ENCODE data around the gene NAALAD2. TPM values are rescaled to one million over a fixed set of nuclear protein-coding genes. Genes with fewer than 3 reads are reported as not detected.
"Not testable (repeated sequence)": the region's sequence is repeated elsewhere in the genome, so short reads cannot be mapped to it uniquely, and the experiment has no call there.

The NAALAD2 gene
- total RNA-seq, 1 donor from 2014 or later, result not detected

DNA sequence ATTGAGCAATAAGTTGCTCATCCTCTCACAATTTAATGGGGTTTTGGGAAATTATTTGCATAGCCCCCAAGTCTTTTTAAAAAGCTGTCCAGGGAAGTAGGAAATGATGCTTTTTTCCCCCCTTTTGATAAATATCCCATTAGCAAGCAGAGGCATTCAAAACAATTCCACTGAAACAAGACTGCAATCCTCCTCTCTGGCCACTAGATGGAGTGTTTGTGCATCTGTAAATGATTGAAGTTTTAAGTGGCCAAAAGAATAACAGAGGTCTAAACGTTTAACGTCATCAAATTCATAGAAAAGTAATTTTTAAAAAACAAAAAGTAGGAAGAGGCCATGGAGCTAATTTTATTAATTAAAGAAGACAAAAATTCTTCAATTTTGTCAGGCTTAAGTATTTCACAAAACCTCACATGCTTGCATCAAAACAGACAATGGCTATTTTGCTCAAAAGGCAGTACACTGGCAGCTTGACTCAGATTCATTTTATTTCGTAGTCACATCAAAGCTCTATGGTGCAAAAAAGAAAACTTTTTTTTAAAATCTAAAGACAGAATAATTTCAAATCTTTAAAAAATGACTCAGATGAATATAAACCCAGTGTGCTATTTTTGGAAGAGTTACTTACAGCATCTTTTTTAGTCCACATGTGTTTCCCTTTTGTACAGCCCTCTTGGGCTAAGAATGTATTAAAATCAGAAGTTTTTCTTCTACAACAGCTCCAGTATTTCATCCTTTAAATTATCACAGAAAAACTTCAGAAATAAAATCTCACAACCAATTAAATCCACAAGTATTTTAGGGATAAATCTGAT lies 70.6 kb downstream of the NAALAD2 start:
- Histone ChIP-seq H3K36me3 (ENCODE audit: control insufficient read depth, insufficient read depth, low read length) (peaks cover 4% of the 10 kb centered on the region), H3K4me3 (ENCODE audit: low read depth, low read length) (no peak overlapping the region), H3K27me3 (ENCODE audit: control insufficient read depth, insufficient read depth, low read length) (no peaks in the 10 kb centered on the region)
- TF ChIP-seq, protein P1, sequence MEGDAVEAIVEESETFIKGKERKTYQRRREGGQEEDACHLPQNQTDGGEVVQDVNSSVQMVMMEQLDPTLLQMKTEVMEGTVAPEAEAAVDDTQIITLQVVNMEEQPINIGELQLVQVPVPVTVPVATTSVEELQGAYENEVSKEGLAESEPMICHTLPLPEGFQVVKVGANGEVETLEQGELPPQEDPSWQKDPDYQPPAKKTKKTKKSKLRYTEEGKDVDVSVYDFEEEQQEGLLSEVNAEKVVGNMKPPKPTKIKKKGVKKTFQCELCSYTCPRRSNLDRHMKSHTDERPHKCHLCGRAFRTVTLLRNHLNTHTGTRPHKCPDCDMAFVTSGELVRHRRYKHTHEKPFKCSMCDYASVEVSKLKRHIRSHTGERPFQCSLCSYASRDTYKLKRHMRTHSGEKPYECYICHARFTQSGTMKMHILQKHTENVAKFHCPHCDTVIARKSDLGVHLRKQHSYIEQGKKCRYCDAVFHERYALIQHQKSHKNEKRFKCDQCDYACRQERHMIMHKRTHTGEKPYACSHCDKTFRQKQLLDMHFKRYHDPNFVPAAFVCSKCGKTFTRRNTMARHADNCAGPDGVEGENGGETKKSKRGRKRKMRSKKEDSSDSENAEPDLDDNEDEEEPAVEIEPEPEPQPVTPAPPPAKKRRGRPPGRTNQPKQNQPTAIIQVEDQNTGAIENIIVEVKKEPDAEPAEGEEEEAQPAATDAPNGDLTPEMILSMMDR (IDR thresholded peaks at IDR 0.05; ENCODE audit: insufficient read depth, low read length, severe bottlenecking), result peak; percentile 63
- DNase-seq (ENCODE audit: low read depth) (peak; percentile 58), FAIRE-seq (no peak)

DNA sequence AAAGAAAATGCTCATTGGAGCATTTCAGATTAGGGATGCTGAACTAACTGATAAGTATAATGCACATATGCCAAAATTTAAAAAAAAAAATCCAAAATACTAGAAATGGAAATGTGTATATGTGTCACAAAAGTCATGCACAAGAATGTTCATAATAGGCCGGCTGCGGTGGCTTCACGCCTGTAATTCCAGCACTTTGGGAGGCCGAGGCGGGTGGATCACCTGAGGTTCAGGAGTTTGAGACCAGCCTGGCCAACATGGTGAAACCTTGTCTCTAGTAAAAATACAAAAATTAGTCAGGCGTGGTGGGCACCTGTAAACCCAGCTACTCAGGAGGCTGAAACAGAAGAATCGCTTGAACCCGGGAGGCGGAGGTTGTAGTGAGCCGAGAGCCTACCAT lies 73.5 kb downstream of the NAALAD2 start:
- DNase-seq (ENCODE audit: low read depth); H3K27me3 ChIP-seq (ENCODE audit: control insufficient read depth, insufficient read depth, low read length); H3K36me3 ChIP-seq (ENCODE audit: control insufficient read depth, insufficient read depth, low read length); FAIRE-seq; H3K4me3 ChIP-seq (ENCODE audit: low read depth, low read length): not testable (repeated sequence)

DNA sequence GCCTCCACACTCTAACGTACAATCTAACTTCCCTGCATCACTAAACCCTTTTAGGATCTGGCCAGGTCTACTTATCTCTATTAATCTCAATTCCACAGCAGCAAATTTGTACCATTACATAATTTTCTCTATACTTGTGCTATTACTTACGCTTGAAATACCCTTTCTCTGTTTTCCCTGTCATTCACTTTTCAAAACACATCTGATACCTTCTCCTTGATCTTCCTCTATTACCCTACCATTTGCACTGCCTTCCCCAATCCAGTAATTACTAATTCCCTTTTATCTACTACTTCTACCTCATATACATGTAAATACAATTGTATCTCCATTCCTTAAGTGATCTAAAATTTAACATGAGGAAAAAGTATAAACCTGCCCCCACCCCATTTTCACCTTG lies 74.4 kb downstream of the NAALAD2 start:
- no peaks in the 10 kb centered on the region for H3K27me3 ChIP-seq (ENCODE audit: control insufficient read depth, insufficient read depth, low read length)
- DNase-seq (ENCODE audit: low read depth) (no peak), FAIRE-seq (no peak)
- peaks cover 4% of the 10 kb centered on the region for H3K36me3 ChIP-seq (ENCODE audit: control insufficient read depth, insufficient read depth, low read length)
- TF ChIP-seq, protein P1 (IDR thresholded peaks at IDR 0.05; ENCODE audit: insufficient read depth, low read length, severe bottlenecking), result no peak
- H3K4me3 ChIP-seq (ENCODE audit: low read depth, low read length), result no peak overlapping the region

DNA sequence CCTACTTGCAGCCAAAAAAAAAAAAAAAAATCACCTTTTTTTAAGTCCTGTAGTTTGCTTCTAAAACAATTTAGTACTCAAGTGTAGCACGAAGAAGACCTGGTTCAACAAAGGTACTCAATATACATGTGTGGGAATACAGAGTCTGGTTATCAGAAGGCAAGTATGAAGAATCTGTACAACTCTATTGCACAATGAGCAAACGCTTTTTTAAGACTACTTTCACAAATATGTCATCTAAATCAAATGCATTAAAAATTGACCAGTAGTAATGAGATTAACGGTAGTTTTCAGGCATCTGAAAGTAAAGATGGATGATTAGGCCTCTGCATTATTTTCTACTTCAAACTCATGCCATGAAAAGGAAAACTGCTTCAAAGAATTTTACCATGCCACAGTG lies 78.9 kb downstream of the NAALAD2 start:
- Histone ChIP-seq H3K4me3 (ENCODE audit: low read depth, low read length) (no peak overlapping the region), H3K27me3 (ENCODE audit: control insufficient read depth, insufficient read depth, low read length) (no peaks in the 10 kb centered on the region), H3K36me3 (ENCODE audit: control insufficient read depth, insufficient read depth, low read length) (peaks cover 3% of the 10 kb centered on the region)
- TF ChIP-seq, protein P1 (IDR thresholded peaks at IDR 0.05; ENCODE audit: insufficient read depth, low read length, severe bottlenecking), result no peak
- DNase-seq (ENCODE audit: low read depth), result no peak
- FAIRE-seq, result no peak

DNA sequence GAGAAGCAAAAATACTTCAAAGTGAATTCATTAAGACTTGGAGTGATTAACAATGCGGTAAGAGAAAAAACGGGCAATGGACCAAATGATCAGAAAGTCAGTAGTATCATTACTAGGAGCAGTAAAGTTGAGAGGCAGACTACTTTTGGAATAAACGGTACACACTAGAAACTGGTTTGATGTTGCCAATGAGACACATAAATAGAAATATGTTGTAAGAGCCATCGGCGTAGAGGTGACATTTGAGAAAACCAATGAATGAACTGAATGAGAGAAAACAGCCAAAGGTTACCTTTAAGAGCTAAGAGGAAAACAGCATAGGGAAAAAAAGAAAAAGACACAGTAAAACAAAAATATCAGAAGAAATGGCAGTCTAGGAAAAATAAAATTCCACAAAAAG lies 82.1 kb downstream of the NAALAD2 start:
- DNase-seq (ENCODE audit: low read depth) (no peak), FAIRE-seq (no peak)
- TF ChIP-seq, protein P1 (IDR thresholded peaks at IDR 0.05; ENCODE audit: insufficient read depth, low read length, severe bottlenecking), result no peak
- no peaks in the 10 kb centered on the region for H3K36me3 ChIP-seq (ENCODE audit: control insufficient read depth, insufficient read depth, low read length)
- no peak overlapping the region for H3K4me3 ChIP-seq (ENCODE audit: low read depth, low read length)
- H3K27me3 ChIP-seq (ENCODE audit: control insufficient read depth, insufficient read depth, low read length), result no peaks in the 10 kb centered on the region

DNA sequence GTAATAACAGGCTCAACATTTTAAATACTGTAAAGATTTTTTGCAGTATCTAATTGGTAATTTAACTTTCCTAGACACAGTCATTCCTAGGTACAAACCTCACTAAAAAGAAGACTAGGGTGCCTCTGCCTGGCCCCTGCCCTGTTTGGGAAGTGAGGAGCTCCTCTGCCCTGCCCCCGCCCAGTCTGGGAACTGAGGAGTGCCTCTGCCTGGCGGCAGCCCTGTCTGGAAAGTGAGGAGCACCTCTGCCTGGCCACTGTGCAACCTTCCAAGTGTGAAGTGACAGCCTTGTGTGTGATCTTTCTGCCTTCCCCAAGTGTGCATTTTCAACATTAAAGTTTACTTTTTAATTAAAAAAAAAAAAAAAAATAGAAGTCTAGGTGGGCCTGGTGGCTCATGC lies 84.1 kb downstream of the NAALAD2 start:
- TF ChIP-seq, protein P1 (IDR thresholded peaks at IDR 0.05; ENCODE audit: insufficient read depth, low read length, severe bottlenecking), result no peak
- DNase-seq (ENCODE audit: low read depth) (no peak), FAIRE-seq (no peak)
- Histone ChIP-seq H3K27me3 (ENCODE audit: control insufficient read depth, insufficient read depth, low read length) (no peaks in the 10 kb centered on the region), H3K36me3 (ENCODE audit: control insufficient read depth, insufficient read depth, low read length) (no peaks in the 10 kb centered on the region), H3K4me3 (ENCODE audit: low read depth, low read length) (no peak overlapping the region)
